Colonic mucosa (tissue), 4 donors: ENCODE results near the gene F7. TPM values are rescaled to one million over a fixed set of nuclear protein-coding genes. Genes with fewer than 3 reads are reported as not detected.

ENCODE experiments used
- DNase-seq: peaks from one replicate; pipeline ENCODE4 v3.0.0-alpha.2; 2020
- H3K27ac ChIP-seq: fragments of 200-600 bp; one replicate; pipeline ENCODE4 v1.8.0; 2021
- H3K27me3 ChIP-seq: fragments of 200-600 bp; one replicate; pipeline ENCODE4 v1.8.0; 2021
- H3K36me3 ChIP-seq: fragments of 200-600 bp; one replicate; pipeline ENCODE4 v1.8.0; 2021
- H3K4me1 ChIP-seq: fragments of 200-600 bp; one replicate; pipeline ENCODE4 v1.8.0; 2021; ENCODE audit warnings: mild to moderate bottlenecking
- H3K4me3 ChIP-seq: fragments of 200-600 bp; one replicate; pipeline ENCODE4 v1.8.0; 2021
- H3K9ac ChIP-seq, 2 donors: one replicate each; pipeline ENCODE4 v1.7.0; 2013; ENCODE audit warnings: control low read depth in 2 of 2, low read depth in 2 of 2, low read length in 2 of 2
- H3K9me3 ChIP-seq: fragments of 200-600 bp; one replicate; pipeline ENCODE4 v1.8.0; 2021
- CTCF ChIP-seq: fragments of 200-600 bp; IDR thresholded peaks from one replicate; pipeline ENCODE4 v1.8.0; 2022; ENCODE audit warnings: antibody characterized with exemption, mild to moderate bottlenecking
- intact Hi-C: fragments of 100-400 bp; cut with DNase I; formaldehyde crosslinking; loops from one replicate; pipeline ENCODE4 v1.14.1; 2022
- total RNA-seq, 2 donors: library from RNA; stranded (reverse); fragmentation: NEBNext Ultra II Directional in 1 of 2; extraction: Animal tissue kit (Norgen Biotek cat#: 25700) in 1 of 2; gene quantifications; one replicate each; pipeline ENCODE4 v1.2.1, GENCODE V29; 2021
- donor health status: healthy.
- donor health status: DM: no; HTN: no; CAD: no.
- donor health status: DM: no; HTN: no; CAD: no.

F7 gene
- total RNA-seq, 2 donors from 2014 or later = 0.11 to 0.12 TPM

DNA sequence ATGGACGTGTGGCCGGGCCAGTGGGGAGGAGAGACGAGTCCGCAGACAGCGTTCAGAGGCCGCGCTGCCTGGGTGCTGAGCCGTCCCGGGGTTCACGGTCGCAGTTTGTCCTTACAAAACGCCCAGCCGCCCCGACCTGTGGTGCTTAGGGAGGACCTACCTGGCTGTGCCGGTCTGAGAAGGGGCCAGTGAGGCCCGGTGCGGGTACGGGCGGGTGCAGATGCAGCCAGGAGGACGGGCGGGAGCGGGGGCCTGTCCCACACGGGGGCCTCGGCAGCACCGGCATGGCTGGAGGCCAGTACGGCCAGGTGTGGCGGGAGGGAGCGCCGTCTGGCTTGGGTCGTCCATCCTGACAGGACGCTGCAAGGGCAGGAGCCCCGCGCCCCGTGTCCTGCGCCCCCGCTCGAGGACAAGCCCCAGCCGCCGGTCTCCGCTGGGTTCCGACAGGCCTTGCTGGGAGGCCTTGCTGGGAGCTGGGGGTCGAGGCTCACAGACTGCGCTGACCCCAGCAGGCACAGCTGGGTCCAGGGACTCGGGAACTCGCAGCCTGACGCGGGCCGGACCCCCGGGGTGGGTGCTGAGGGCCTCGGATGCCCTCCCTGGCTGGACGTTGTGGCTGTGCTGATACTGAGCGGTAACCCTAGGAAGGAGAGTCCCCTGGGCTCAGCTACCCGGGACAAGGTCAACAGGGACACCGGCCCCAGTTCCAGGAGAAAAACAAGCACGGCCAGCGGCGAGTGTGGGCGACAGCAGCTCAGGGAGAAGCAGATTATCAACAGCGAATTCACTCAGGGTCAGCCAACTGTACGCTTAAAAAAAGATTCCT is 47.6 kb downstream of the F7 start:
- no peaks in the 10 kb centered on the region for H3K36me3 ChIP-seq
- TF ChIP-seq CTCF = no peak
- peak overlapping the region; percentile 34 for H3K4me3 ChIP-seq
- peak; percentile 56 for DNase-seq
- H3K9ac ChIP-seq = peak overlapping the region; percentile 54 to 65
- no peak overlapping the region for H3K27ac ChIP-seq
- peaks cover 5% of the 10 kb centered on the region for H3K4me1 ChIP-seq
- no peaks in the 10 kb centered on the region for H3K9me3 ChIP-seq
- no peaks in the 10 kb centered on the region for H3K27me3 ChIP-seq
- intact Hi-C loops = no loop called here

DNA sequence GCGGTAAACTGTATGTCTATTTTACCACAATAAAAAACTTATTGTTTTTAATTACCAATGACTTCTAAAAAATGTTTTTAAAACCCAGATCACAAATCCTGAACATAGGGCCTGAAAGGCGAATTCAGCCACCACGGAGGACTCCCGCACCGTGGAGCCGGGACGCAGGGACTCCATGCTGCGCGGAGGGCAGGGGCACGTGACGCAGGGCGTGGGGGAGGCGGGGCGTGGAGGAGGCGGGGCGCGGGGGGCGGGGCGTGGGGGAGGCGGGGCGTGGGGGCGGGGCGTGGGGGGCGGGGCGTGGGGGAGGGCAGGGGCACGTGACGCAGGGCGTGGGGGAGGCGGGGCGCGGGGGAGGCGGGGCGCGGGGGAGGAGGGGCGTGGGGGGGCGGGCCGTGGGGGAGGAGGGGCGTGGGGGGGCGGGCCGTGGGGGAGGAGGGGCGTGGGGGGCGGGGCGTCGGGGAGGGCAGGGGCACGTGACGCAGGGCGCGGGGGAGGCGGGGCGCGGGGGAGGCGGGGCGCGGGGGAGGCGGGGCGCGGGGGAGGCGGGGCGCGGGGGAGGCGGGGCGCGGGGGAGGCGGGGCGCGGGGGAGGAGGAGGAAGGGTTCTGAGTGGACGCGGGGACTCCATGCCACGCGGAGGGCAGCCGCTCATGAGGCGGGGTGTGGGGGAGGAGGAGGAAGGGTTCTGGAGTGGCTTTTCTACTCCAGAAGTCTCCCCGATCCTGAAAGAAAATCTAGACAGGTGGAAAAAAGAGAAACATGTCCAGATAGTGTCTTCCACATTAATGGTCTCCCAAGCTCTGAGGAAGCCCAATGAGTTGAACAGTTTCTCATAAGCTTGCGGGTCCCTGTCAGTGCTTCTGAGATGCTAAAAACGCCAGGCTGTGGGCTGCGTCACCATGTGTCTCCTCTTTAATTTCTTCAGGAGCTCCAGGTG is 48.5 kb downstream of the F7 start:
- Histone ChIP-seq H3K27ac (no peak overlapping the region), H3K27me3 (no peaks in the 10 kb centered on the region), H3K4me3 (peak overlapping the region; percentile 34), H3K9ac (peak overlapping the region; percentile 54 to 65), H3K4me1 (peaks cover 5% of the 10 kb centered on the region), H3K36me3 (no peaks in the 10 kb centered on the region), H3K9me3 (no peaks in the 10 kb centered on the region)
- peak; percentile 88 for DNase-seq
- intact Hi-C loops = no loop called here
- no peak for TF ChIP-seq CTCF

DNA sequence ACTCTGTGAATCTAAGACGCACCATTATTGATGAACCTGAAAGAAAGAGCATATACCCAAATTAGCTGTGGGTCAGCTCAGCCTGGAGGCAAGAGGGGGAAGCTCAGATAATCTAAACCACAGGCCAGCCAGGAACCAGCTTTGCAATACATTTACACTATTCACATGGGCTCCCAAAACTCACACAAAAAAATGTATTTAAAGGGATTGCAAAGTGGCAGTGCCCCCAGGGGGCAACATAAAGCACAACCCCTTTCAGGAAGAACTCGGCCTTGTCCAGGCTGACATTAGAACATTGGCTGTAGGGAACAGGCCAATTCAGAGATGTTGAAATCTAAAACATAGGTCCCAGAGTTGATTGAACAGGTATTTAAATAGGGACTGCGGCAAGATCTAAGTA is 49.6 kb downstream of the F7 start:
- no peak overlapping the region for H3K27ac ChIP-seq
- no peaks in the 10 kb centered on the region for H3K9me3 ChIP-seq
- DNase-seq = no peak
- H3K4me1 ChIP-seq = peaks cover 5% of the 10 kb centered on the region
- H3K27me3 ChIP-seq = no peaks in the 10 kb centered on the region
- no peak overlapping the region for H3K9ac ChIP-seq
- TF ChIP-seq CTCF = no peak
- H3K4me3 ChIP-seq = no peak overlapping the region
- no peaks in the 10 kb centered on the region for H3K36me3 ChIP-seq
- intact Hi-C loops = loop anchor here (5.0 kb wide), 1 partner anchor 52 kb away; the partner anchor contains the start of genes CUL4A and PCID2

- Histone ChIP-seq H3K4me3 (no peak overlapping the region), H3K27me3 (no peaks in the 10 kb centered on the region), H3K9ac (no peak overlapping the region), H3K9me3 (no peaks in the 10 kb centered on the region), H3K4me1 (peaks cover 5% of the 10 kb centered on the region), H3K36me3 (no peaks in the 10 kb centered on the region), H3K27ac (no peak overlapping the region)
- DNase-seq = no peak
- intact Hi-C loops = loop anchor here (5.0 kb wide), 1 partner anchor 51 kb away; the partner anchor contains the start of genes CUL4A and PCID2
- no peak for TF ChIP-seq CTCF
These were observed 50.5 kb downstream of the F7 start for GRCh38 chr13:113155982-113156655.
